Endothelial cell of hepatic sinusoid (primary cell): ENCODE data around the gene SLC6A1.

ENCODE experiments used
- in situ Hi-C: cut with HindIII; loops from 2 replicates; pipeline ENCODE4 v1.10.0; 2017; ENCODE audit warnings: low sequenced_read_pairs

SLC6A1 gene

DNA sequence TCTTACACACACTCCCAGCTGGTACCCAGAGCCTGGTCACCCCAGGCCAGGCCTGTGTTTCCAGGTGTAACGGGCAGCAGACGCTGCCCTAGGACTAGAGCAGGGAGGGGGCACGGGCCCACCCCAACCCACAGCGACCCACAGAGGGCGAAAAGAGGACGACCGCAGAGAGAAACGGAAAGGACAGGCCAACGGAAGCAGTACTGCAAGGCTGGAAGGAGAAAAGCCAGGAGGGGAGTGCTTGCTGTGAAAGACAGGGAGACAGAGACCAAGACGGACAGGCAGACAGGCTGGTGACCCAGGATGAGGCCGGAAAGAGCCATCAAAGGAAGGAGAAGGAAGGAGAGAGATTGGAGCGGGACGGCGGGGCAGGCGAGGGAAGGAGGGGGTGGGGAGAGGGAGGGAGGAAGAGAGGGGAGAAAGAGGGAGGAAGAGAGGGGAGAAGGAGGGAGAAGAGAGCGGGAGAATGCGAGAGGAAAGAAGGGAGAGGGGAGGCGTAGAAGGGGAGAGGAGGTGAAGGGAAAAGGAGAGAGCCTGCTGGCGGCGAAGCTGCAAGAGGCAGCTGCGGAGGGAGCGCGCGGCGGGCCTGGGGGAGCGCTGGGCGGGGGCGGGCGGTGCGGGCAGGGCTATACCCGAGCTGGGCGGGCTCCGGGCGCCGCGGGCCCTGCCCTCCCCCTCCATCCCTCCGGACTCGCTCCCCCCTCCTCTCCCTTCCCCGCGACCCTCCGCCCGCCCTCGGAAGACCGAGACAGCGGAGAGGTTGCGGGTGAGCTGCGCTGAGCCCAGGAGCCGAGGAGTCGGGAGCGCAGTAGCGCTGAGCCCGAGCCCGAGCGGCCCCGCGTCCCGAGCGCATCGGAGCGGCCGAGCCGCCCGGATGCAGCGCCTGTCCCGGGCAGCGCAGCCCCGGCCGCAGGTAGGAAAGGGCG lies at the start of gene SLC6A1:
Gene SLC6A1 (plus strand): TSS at position 732 of the 926 bp plus-strand sequence. CDS start 24,464 bp downstream, outside the sequence.
- in situ Hi-C loops, result no loop called here

DNA sequence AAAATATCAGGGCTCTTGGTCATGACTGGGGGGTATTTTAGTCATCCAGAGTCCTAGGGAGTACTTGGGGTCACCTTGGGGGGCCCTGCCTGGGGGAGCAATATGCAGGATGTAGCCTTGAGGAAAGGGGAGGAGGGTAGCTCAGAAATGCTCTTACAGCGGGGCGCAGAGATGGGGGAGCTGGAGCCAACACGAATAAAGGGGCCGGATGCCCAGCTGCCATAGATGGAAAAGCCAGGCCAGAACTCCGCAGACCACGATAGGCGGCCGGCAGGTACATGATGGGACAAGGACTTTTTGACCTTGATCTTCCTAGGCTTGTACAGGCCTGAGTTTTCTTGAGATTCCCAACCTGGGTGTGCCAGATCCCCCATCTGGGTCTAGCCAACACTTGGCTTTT lies 47.7 kb upstream of the SLC6A1 start:
- in situ Hi-C loops, result no loop called here

GRCh38 chr3:10945683-10946287 lies 46.8 kb upstream of the SLC6A1 start:
- in situ Hi-C loops, result no loop called here

DNA sequence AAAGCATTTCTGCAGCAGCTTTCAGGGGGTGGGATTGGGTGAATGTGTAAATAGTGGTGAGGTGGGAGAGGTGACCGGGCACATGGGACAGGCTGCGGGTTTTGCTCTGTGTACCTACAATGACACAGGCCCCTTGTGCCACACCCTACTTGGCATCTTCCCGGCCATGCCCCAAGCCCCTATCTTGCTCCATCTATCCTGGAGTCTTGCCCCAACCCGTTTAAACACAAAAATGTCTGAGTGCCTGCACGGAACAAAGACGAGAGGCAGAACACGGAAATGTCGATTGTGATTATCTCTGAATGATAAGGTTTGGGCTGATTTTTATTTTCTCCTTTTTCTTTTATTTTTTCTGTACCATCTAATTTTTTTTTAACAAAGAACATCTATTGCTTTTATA lies 46.0 kb upstream of the SLC6A1 start:
- in situ Hi-C loops, result no loop called here

DNA sequence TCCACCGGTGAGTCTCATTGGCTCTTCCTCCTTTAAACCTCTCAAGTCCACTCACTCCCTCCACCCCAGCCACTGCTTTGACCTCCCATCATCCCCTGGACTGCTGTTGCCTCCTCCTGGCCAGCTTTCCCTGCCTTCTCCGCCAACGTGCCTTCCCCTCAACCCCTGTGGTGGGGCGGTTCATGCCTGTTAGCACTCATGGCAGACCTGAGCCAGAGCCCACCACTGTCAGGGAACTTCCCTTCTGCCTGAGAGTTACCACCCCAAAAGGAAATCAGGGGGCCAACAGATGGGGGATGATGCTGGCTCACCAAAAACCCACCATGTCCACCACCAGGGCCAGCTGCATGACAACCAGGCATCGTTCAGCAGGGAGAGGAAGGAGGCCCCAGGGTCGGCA lies 44.2 kb upstream of the SLC6A1 start:
- in situ Hi-C loops, result no loop called here

DNA sequence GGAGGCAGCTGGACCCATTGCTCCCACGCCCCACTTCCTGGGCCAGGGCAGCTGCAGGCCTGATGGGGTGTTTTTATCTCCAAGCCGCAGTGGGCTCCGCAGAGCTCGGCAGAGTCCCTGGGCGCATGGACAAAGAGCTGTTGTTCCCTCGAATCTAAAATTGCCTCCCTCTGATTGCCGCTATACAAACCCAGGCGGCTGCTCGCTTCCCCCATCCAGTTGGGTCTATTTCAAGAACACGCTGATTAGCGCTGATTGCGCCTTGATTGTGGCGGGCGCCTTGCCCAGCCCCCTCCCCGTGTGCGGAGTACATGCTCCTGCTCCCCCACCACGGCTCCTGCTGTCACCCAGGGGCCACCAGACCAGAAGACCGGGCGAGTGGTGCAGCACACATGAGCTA lies 43.4 kb upstream of the SLC6A1 start:
- in situ Hi-C loops, result no loop called here

GRCh38 chr3:10950476-10951294 lies 41.9 kb upstream of the SLC6A1 start:
- in situ Hi-C loops, result loop anchor here (5.0 kb wide), 1 partner anchor 47 kb away; no protein-coding TSS in a partner anchor

DNA sequence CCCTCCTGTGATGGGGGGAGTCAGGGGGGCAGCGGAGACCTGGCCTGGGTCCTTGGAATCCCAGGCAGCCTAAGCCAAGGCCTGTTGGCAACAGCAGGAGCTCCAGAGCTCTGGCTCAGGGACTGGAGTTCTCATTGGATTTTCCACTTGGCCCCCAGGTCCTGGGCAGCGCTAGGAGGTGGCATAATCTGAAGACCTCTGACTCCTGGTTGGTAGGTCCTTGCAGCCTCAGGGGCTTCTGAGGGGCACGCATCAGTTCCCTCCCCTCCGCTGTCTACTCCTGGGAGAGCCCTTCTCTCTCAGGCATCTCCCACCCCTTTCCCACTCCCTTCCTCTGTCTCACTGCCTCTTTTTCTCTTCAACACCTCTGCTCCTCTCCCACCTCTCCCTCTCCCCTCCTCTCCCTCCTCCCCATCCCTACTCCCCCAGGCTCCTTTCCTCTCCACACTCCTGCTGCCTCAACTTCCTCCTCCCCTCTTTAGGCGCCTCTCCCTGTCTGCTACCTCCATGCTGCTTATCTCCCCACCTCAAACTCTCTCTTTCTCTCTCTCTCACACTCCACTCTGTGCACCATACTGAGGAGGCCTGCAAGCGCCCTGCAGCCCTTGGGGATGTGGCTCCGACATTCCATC lies 41.1 kb upstream of the SLC6A1 start:
- in situ Hi-C loops, result loop anchor here (5.0 kb wide), 1 partner anchor 46 kb away; no protein-coding TSS in a partner anchor

DNA sequence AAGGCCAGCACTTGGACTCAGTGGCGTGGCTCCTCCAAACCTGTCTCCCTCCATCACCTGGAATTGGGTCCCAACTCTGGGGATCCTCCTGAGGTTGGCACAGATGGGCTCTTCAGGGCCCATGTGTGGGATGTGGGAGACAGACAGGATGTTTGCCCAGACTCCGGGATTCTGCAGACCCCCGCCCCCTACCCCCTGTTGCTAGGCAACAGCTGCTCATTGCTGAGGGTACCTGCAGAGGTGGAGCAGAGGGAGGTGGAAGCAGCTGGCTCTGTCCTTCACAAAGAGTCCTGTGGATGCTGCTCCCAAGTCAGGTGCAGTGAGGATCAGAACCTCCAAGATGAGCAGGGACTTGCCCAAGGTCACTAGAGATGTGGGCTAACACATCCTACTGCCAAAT lies 40.0 kb upstream of the SLC6A1 start:
- in situ Hi-C loops, result loop anchor here (5.0 kb wide), 1 partner anchor 45 kb away; no protein-coding TSS in a partner anchor

- in situ Hi-C loops, result loop anchor here (5.0 kb wide), 2 partner anchors 43 to 52 kb away; no protein-coding TSS in a partner anchor
Measured at GRCh38 chr3:10954740-10955139, 37.8 kb upstream of the SLC6A1 start.

DNA sequence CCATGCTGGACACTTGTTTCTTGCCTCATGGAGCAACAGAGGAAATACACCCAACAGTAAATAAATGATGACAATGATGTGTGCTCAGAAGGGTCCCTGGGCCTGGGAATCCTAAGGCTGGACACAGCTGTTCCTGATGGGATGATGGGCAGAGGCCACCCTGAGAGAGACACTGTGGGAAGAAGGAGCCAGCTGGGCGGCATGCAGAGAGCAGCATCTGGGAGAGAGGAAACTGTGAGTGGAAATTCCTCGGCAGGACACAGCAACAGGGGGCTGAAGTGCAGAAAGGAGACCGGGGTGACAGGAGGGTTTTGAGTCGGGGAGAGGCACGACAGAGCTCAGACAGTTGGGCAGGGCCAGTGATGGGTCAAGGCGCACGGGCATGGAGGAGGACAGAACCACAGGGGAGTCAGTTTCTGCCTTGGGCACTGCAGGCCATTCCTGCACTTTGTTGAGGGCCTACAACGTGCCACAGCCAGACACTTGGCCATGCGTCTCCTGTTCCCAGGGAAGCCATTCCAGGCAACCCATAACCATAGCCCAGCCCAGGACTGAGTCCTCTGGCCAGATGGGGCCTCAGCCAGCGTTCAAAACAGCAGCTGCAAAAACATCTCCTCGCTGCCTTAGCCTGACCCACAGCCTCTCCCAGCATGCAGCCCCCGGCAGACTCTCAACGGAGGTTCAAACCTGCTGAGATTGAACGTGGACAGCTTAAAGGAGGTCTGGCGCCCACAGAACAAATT lies 36.7 kb upstream of the SLC6A1 start:
- in situ Hi-C loops, result loop anchor here (5.0 kb wide), 1 partner anchor 54 kb away; no protein-coding TSS in a partner anchor

DNA sequence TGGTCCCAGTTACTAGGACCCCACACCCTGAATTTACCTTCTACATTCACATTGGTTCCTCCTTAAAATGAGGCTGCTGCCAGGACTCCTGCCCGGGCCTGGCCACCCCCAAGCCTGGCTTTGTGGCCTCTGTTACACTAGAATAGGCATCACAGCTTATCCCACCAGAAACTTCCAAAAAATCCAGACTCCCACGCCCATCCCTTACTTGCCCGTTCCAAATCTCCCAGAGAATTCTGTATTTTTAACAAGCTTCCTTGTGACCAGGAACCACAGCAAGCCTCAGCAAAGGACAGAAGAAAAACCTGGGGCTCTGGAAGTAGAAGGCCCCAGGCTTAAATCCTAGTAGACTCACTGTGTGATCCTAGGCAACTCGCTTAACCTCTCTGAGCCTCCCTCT lies 36.0 kb upstream of the SLC6A1 start:
- in situ Hi-C loops, result loop anchor here (5.0 kb wide), 1 partner anchor 54 kb away; no protein-coding TSS in a partner anchor

DNA sequence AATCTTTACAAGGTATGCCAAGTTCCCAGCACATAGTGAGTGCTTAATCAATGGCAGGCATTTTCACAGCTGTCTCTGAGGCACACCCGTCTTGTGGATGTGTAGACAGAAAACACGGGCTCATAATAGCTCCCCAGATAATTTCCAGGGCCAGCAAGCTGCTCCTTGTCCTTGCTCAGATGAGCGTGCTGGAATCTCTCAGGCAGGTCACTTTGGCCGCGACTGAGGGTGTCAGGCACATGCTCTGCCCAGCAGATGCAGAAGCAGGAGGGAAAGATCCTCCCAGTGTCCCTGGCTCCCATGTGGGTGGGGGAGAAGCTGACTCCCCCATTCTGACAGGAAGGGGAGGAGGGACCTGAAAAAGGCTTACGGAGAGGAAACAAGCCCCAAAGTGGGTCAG lies 35.6 kb upstream of the SLC6A1 start:
- in situ Hi-C loops, result loop anchor here (5.0 kb wide), 1 partner anchor 55 kb away; no protein-coding TSS in a partner anchor

GRCh38 chr3:10957976-10958749 lies 34.4 kb upstream of the SLC6A1 start:
- in situ Hi-C loops, result loop anchor here (5.0 kb wide), 1 partner anchor 56 kb away; no protein-coding TSS in a partner anchor

GRCh38 chr3:10960255-10960654 lies 32.3 kb upstream of the SLC6A1 start:
- in situ Hi-C loops, result no loop called here

DNA sequence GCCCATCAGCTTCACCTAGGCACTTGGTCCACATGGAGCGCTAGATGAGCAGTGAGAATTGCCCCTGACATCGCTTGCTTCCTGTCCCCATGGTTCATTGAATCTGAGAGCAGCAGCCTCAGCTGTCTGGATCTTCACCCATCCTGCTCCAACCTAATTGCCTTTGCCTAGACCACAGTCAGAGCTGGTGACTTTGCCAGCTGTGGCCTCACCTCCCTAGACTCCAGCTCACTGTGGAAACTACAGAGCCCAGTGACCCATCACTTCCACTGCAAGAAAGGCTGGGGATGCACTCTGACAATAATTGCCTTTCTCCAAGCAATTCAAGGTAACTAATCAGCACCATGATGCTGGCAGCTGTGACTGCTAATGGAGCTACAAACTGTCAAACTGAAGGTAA lies 30.6 kb upstream of the SLC6A1 start:
- in situ Hi-C loops, result no loop called here

GRCh38 chr3:10962481-10963036 lies 30.0 kb upstream of the SLC6A1 start:
- in situ Hi-C loops, result no loop called here

DNA sequence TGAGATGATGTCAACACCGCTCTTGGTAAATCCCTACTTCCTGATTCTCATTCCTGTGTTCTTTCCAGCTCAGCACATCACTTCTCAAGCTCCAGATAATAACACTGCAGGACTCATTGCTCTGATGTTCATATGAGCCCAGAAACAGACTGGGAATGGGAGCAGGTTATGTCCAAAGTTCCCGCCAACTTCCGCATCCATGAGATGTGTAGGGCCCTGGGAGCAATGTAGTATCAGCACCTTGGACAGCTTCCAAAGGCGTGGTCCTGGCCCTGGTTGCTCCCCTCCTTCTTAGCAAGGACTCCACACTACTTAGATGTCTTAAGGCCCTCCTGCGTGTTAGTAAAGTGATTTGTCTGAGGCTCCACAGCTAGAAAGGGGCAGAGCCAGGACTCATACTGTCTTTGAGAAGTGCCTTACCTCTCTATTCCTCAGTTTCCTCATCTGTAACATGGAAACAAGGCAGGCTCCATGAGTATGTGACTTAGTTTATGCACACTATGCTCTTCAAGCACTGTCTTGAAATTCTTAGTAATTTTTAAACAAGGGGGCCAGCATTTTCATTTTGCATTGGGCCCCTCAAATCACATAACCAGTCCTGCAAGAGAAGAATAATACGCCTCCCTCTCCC lies 27.9 kb upstream of the SLC6A1 start:
- in situ Hi-C loops, result loop anchor here (5.0 kb wide), 1 partner anchor 68 kb away; no protein-coding TSS in a partner anchor
